ENCODE measurements around the gene CDK5RAP3. TPM values are rescaled to one million over a fixed set of nuclear protein-coding genes. Genes with fewer than 3 reads are reported as not detected.

The CDK5RAP3 gene
- total and polyA plus RNA-seq, 2 donors (not counting 1 experiment from before 2014, with no cell fraction given): 58.1 to 118 TPM

- H3K36me3 ChIP-seq (ENCODE audit: control insufficient read depth, insufficient read depth, low read length): peaks cover 6% of the 10 kb centered on the region
- H3K9me3 ChIP-seq (ENCODE audit: control insufficient read depth, insufficient read depth, low read depth, low read length): no peaks in the 10 kb centered on the region
- H3K4me3 ChIP-seq (replicated peaks in 1 of 4; ENCODE audit: control extremely low read depth in 1 of 4, insufficient read depth in 1 of 4, low read depth in 3 of 4, low read length in 4 of 4): no peak overlapping the region
- no peaks in the 10 kb centered on the region for H4K20me1 ChIP-seq (ENCODE audit: control insufficient read depth, extremely low read depth, insufficient read depth, low read length)
- H3K79me2 ChIP-seq (ENCODE audit: control insufficient read depth, insufficient read depth, low read length): no peaks in the 10 kb centered on the region
- H3K4me2 ChIP-seq (ENCODE audit: extremely low read depth, insufficient read depth, low read length): no peak overlapping the region
- no peaks in the 10 kb centered on the region for H3K27me3 ChIP-seq (ENCODE audit: control insufficient read depth, insufficient read depth, low read length)
- no peak overlapping the region for H2AFZ ChIP-seq (ENCODE audit: low read length)
- H3K9ac ChIP-seq (ENCODE audit: insufficient read depth, low read length): no peak overlapping the region
- H3K27ac ChIP-seq (ENCODE audit: insufficient read depth, low read length): no peak overlapping the region
- TF ChIP-seq CTCF (conservative IDR thresholded peaks at IDR 0.05 in 1 of 2, IDR thresholded peaks at IDR 0.05 in 1 of 2; ENCODE audit: low read depth in 1 of 2, low read length in 2 of 2): no peak
- TF ChIP-seq EZH2 (IDR thresholded peaks at IDR 0.05; ENCODE audit: low read length, missing control alignments): no peak
- no peak for DNase-seq (ENCODE audit: low read depth in 2 of 2)
- peaks cover 7% of the 10 kb centered on the region for H3K4me1 ChIP-seq (ENCODE audit: control insufficient read depth, extremely low read depth, insufficient read depth, low read length)
Measured at GRCh38 chr17:47948706-47949196, 22.2 kb upstream of the CDK5RAP3 start.

- DNase-seq (ENCODE audit: low read depth in 2 of 2): peak; percentile 81 to 83
- H2AFZ ChIP-seq (ENCODE audit: low read length): peak overlapping the region; percentile 91
- peak overlapping the region in 3 of 4 experiments; percentile 17 to 47 (median 33) for H3K4me3 ChIP-seq (replicated peaks in 1 of 4; ENCODE audit: control extremely low read depth in 1 of 4, insufficient read depth in 1 of 4, low read depth in 3 of 4, low read length in 4 of 4)
- H3K4me1 ChIP-seq (ENCODE audit: control insufficient read depth, extremely low read depth, insufficient read depth, low read length): peaks cover 7% of the 10 kb centered on the region
- H4K20me1 ChIP-seq (ENCODE audit: control insufficient read depth, extremely low read depth, insufficient read depth, low read length): no peaks in the 10 kb centered on the region
- H3K9ac ChIP-seq (ENCODE audit: insufficient read depth, low read length): peak overlapping the region; percentile 41
- H3K9me3 ChIP-seq (ENCODE audit: control insufficient read depth, insufficient read depth, low read depth, low read length): no peaks in the 10 kb centered on the region
- peak overlapping the region; percentile 87 for H3K4me2 ChIP-seq (ENCODE audit: extremely low read depth, insufficient read depth, low read length)
- no peak for TF ChIP-seq EZH2 (IDR thresholded peaks at IDR 0.05; ENCODE audit: low read length, missing control alignments)
- peak; percentile 78 to 87 for TF ChIP-seq CTCF (conservative IDR thresholded peaks at IDR 0.05 in 1 of 2, IDR thresholded peaks at IDR 0.05 in 1 of 2; ENCODE audit: low read depth in 1 of 2, low read length in 2 of 2)
- no peaks in the 10 kb centered on the region for H3K79me2 ChIP-seq (ENCODE audit: control insufficient read depth, insufficient read depth, low read length)
- no peaks in the 10 kb centered on the region for H3K27me3 ChIP-seq (ENCODE audit: control insufficient read depth, insufficient read depth, low read length)
- H3K27ac ChIP-seq (ENCODE audit: insufficient read depth, low read length): peak overlapping the region; percentile 39
- peaks cover 6% of the 10 kb centered on the region for H3K36me3 ChIP-seq (ENCODE audit: control insufficient read depth, insufficient read depth, low read length)
Measured at GRCh38 chr17:47949197-47949759, 21.6 kb upstream of the CDK5RAP3 start.

DNA sequence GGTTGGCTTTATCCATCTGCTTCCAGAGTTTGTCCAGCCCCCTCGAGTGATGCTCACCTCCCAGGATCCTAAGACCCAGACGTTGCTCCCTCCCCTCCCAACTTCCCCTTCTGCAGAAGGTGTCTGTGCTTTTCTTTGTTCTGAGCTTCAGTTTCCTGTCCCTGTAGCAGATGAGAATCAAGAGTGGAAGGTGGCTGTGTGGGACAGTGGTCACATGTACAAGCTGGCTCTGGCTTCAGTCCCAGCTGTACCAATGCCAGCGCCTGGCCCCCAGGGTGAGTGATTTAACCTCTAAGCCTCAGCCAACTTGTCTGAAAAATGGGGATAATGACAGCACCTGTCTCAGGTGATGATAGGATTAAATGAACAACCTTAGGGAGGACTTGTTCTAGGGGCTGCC lies 21.0 kb upstream of the CDK5RAP3 start:
- no peaks in the 10 kb centered on the region for H3K9me3 ChIP-seq (ENCODE audit: control insufficient read depth, insufficient read depth, low read depth, low read length)
- H3K9ac ChIP-seq (ENCODE audit: insufficient read depth, low read length): no peak overlapping the region
- H3K4me2 ChIP-seq (ENCODE audit: extremely low read depth, insufficient read depth, low read length): no peak overlapping the region
- peak overlapping the region; percentile 91 for H2AFZ ChIP-seq (ENCODE audit: low read length)
- H3K4me3 ChIP-seq (replicated peaks in 1 of 4; ENCODE audit: control extremely low read depth in 1 of 4, insufficient read depth in 1 of 4, low read depth in 3 of 4, low read length in 4 of 4): no peak overlapping the region
- H3K27me3 ChIP-seq (ENCODE audit: control insufficient read depth, insufficient read depth, low read length): no peaks in the 10 kb centered on the region
- peak overlapping the region; percentile 39 for H3K27ac ChIP-seq (ENCODE audit: insufficient read depth, low read length)
- no peaks in the 10 kb centered on the region for H3K79me2 ChIP-seq (ENCODE audit: control insufficient read depth, insufficient read depth, low read length)
- H3K4me1 ChIP-seq (ENCODE audit: control insufficient read depth, extremely low read depth, insufficient read depth, low read length): peaks cover 7% of the 10 kb centered on the region
- peaks cover 6% of the 10 kb centered on the region for H3K36me3 ChIP-seq (ENCODE audit: control insufficient read depth, insufficient read depth, low read length)
- H4K20me1 ChIP-seq (ENCODE audit: control insufficient read depth, extremely low read depth, insufficient read depth, low read length): no peaks in the 10 kb centered on the region
- TF ChIP-seq EZH2 (IDR thresholded peaks at IDR 0.05; ENCODE audit: low read length, missing control alignments) (no peak), CTCF (conservative IDR thresholded peaks at IDR 0.05 in 1 of 2, IDR thresholded peaks at IDR 0.05 in 1 of 2; ENCODE audit: low read depth in 1 of 2, low read length in 2 of 2) (no peak)
- no peak for DNase-seq (ENCODE audit: low read depth in 2 of 2)
